Measurements from ENCODE around the gene STAT1. TPM values are rescaled to one million over a fixed set of nuclear protein-coding genes. Genes with fewer than 3 reads are reported as not detected.

The STAT1 gene
- total RNA-seq, 1 donor from 2014 or later, result 31.5 TPM

DNA sequence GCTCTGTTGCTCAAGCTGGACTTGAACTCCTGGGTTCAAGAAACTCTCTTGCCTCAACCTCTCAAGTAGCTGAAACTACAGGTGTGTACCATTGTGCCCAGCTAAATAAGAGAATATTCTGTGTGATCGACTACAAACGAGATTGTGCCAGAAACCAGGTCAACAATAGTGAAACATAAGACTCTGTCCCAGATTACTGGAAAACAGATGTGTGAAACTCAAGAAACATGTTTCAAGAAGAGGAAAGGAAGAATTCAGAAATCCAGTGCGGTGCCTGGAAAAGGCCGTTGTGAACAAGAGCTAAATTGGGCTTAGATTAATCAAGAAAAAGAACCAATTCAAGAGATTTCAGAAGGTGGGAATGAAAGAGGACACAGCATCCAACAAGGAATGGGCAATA lies 23.4 kb upstream of the STAT1 start:
- ATAC-seq (ENCODE audit: poor library complexity) (no peak), DNase-seq (no peak)
- intact Hi-C loops (cut with DNase I), result no loop called here

DNA sequence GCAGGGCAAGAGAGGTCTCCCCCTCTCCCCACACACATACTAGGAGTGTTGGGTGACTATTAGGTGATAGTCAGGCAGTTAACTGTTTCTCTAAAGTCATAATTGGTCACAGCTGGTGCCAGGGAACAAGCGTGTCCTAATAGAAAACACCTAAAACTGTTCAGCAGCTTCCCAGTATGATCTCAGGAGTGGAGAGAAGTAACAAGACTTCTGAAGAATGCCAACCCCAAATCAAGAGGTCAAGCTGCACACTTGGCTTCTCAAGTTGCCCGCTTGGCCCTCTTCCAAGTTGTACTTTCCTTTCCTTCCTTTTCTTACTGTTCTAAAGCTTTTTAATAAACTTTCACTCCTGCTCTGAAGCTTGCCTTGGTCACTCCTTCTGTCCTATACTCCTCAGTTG lies 22.4 kb upstream of the STAT1 start:
- intact Hi-C loops (cut with DNase I), result no loop called here
- DNase-seq (no peak), ATAC-seq (ENCODE audit: poor library complexity) (no peak)

DNA sequence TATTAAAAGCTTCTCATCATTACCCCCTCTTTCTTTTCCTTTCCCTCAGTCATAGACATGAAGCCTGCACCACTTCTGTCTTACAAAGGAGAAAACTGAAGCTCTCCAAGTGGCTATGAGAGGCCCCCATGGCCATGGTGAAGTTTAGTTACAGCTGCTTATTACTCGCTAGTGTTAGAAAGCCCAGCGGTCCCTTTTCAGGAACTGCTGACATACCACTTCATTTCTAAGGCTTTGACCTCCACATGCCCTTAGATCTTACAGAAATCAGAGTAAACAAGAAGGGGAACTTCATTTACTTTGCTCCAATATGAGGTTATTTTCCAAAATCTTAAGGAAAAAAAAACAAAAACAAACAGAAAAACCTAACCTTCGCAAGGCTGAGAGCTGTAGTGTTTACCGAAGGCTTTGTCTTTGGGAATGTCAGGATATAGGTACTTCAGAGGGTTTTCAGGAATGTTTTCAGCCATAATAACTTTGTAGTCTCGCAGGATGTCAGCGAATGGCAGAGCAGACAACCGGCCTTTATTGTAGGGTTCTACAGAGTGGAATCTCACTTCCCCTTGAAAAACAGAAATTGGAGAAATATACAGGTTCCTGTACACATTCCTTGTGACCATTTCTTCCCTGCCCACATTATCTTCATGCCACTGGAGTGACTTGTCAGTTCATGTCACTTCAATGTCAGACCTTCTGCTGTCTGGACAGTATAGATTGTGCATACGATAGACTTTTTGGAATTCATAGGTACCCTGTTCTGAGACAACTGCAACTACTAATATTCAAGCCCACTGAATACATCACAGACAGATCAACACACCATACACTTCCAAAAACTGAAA lies 18.8 kb upstream of the STAT1 start:
- intact Hi-C loops (cut with DNase I), result loop anchor here (5.0 kb wide), 1 partner anchor 251 kb away; no protein-coding TSS in a partner anchor
- ATAC-seq (ENCODE audit: poor library complexity) (peak; percentile 45), DNase-seq (no peak)

GRCh38 chr2:191031256-191031655 lies 17.3 kb upstream of the STAT1 start:
- ATAC-seq (ENCODE audit: poor library complexity), result no peak
- intact Hi-C loops (cut with DNase I), result loop anchor here (5.0 kb wide), 1 partner anchor 249 kb away; no protein-coding TSS in a partner anchor
- no peak for DNase-seq

GRCh38 chr2:191030521-191031154 lies 16.7 kb upstream of the STAT1 start:
- DNase-seq, result no peak
- intact Hi-C loops (cut with DNase I), result loop anchor here (5.0 kb wide), 1 partner anchor 248 kb away; no protein-coding TSS in a partner anchor
- ATAC-seq (ENCODE audit: poor library complexity), result peak; percentile 79

DNA sequence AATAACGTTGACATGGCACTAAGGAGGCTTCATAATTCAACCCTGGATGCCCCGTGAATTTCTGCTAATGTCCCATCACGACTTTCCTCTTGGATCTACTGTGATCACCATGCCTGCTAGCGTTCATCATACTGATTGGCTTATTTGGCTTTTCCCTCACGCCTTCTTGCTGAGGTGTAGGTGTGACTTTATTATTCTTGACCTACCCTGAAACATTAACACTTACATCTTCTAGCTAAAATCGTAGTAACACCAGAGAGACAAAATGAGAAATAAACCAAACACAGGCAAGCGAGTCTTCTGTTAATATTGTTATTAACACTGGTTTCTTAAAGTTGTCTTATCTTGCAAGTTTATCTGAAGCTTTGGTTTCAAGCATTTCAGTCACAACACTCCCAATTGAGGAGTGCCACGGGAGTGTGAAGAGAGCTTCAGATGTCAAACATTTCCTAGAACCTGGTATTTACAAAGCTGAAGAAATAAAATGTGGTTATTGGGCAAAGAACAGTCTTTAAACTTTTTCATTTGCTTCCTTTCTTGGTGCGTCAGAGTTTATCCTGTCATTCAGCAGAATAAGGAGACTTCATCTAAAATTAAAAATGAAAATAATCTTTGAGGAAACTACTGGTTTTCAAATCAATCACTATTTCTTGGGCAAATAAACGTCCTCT lies 15.4 kb upstream of the STAT1 start:
- ATAC-seq (ENCODE audit: poor library complexity), result no peak
- intact Hi-C loops (cut with DNase I), result loop anchor here (10.0 kb wide), 1 partner anchor 185 kb away; no protein-coding TSS in a partner anchor

DNA sequence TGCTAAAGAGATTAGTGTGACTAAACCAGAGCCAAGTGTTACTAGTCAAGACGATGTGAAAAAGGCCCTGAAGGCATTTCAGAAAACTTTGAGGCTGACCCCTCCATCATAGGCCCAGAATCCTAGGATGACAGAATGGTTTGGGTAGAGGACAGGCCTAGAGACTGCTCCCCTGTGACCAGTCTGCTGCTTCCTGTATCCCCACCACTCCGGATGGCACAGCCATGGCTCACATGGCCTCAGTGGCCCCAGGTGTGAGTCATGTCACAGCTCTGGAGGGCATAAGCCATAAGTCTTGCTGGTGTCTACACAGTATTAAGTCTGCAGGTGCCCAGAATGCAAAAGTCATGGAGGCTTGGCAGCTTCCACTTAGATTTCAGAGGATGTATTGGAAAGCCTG lies 12.4 kb upstream of the STAT1 start:
- no peak for ATAC-seq (ENCODE audit: poor library complexity)
- intact Hi-C loops (cut with DNase I), result loop anchor here (10.0 kb wide), 1 partner anchor 182 kb away; no protein-coding TSS in a partner anchor
- DNase-seq, result no peak

More for the DNA sequence above, 15.4 kb upstream of the STAT1 start:
- DNase-seq, result no peak

DNA sequence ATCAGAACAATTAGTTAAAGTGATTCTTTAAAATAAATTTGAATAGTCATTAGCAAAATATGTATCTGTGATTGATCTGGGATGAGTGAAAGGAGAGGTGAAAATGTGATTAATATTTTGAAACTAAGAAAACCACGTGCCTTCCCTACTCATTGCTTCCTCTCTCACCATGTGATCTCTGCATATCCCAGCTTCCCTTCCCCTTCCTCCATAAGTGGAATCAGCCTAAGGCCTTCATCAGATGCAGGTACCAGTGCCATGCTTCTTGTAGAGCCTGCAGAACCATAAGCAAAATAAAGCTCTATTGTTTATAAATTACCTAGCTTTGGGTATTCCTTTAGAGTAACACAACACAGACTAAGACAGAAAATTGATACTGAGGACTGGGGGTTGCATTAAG lies 11.2 kb upstream of the STAT1 start:
- DNase-seq (no peak), ATAC-seq (ENCODE audit: poor library complexity) (no peak)
- intact Hi-C loops (cut with DNase I), result loop anchor here (10.0 kb wide), 1 partner anchor 180 kb away; no protein-coding TSS in a partner anchor

DNA sequence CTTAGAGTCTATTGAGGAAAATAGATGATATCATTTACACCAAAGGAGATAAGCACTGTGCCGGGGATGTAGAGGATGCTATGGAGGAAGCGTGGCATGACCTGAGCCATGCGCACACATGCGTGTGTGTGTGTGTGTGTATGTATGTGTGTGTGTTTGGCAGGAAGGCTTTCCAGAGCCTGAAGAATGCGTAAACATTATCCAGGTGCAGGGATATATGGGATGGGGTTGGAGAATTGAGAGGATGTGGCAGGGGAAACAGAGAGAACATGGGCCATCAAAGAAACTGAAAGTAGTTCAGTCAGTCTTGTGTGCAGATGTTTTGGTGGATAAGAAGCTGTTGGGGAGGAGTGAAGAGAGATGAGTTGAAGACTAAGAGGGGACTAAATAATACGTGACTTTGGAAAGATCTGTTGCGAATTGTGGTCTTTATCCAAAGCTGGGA lies 9.3 kb upstream of the STAT1 start:
- DNase-seq (no peak), ATAC-seq (ENCODE audit: poor library complexity) (no peak)
- intact Hi-C loops (cut with DNase I), result loop anchor here (10.0 kb wide), 1 partner anchor 178 kb away; no protein-coding TSS in a partner anchor

- intact Hi-C loops (cut with DNase I), result loop anchor here (10.0 kb wide), 1 partner anchor 176 kb away; no protein-coding TSS in a partner anchor
- ATAC-seq (ENCODE audit: poor library complexity) (peak; percentile 61), DNase-seq (no peak)
Measured at GRCh38 chr2:191020742-191021381, 6.9 kb upstream of the STAT1 start.

- peak; percentile 100 for ATAC-seq (ENCODE audit: poor library complexity)
- intact Hi-C loops (cut with DNase I), result loop anchor here (10.0 kb wide), 1 partner anchor 175 kb away; no protein-coding TSS in a partner anchor
Measured at GRCh38 chr2:191020221-191020741, 6.3 kb upstream of the STAT1 start.

DNA sequence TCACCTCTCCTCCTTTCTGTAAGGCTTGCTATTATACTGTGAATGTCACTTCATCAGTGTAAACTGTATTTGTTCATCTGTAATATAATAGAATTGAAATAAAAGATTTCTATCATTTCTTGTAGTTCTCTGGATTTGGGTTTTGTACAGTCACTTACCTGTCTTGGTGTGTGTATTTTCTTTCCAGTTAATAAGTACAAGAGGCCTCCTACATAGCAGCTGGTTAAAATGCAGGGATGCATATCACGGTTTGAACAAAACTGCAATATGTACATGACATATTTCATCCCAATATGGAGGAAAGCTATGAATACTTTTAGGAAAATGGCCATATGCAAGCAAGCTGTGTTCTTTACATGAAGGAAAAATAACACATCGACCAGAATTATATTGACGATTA lies 5.4 kb upstream of the STAT1 start:
- ATAC-seq (ENCODE audit: poor library complexity), result no peak
- intact Hi-C loops (cut with DNase I), result no loop called here

More at GRCh38 chr2:191020221-191020741, 6.3 kb upstream of the STAT1 start:
- peak; percentile 95 for DNase-seq

GRCh38 chr2:191018643-191019119 lies 4.7 kb upstream of the STAT1 start:
- no peak for DNase-seq
- intact Hi-C loops (cut with DNase I), result no loop called here
- ATAC-seq (ENCODE audit: poor library complexity), result no peak

More for the DNA sequence above, 5.4 kb upstream of the STAT1 start:
- DNase-seq, result no peak

- intact Hi-C loops (cut with DNase I), result no loop called here
- ATAC-seq (ENCODE audit: poor library complexity) (no peak), DNase-seq (no peak)
Measured at GRCh38 chr2:191018048-191018447, 4.1 kb upstream of the STAT1 start.

DNA sequence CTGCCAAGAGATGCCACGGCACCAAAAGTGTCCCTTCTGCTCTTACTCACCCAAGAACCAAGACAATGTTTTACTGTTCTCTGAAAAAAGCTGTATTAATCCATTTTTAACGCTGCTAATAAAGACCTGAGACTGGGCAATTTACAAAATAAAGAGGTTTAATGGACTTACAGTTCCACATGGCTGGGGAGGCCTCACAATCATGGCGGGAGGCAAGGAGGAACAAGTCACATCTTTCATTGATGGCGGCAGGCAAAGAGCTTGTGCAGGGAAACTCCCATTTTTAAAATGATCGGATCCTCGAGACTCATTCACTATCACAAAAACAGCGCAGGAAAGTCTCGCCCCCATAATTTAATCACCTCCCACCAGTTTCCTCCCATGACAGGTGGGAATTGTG lies 1.9 kb upstream of the STAT1 start:
- intact Hi-C loops (cut with DNase I), result no loop called here
- ATAC-seq (ENCODE audit: poor library complexity) (no peak), DNase-seq (no peak)

DNA sequence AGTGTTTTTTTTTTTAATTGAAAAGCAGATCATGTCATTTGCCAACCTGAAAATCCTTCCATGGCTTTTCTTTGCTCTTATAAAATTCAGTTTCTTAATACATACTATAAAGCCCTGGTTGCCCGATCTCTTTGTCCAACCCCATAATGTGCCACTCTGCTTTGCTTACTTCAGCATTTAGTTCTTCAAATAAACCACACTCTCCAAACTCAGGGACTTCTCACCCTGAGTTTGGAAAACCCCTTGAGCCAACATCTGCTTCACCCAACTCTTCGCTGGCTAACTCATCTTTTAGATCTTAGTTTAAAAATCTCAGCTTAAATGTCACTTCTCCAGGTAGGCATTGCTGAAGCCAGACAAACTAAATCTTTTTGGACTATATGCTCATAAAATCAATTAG lies 1.3 kb upstream of the STAT1 start:
- DNase-seq, result no peak
- intact Hi-C loops (cut with DNase I), result no loop called here
- ATAC-seq (ENCODE audit: poor library complexity), result no peak

GRCh38 chr2:191014653-191015020 lies 666 bp upstream of the STAT1 start:
- no peak for ATAC-seq (ENCODE audit: poor library complexity)
- intact Hi-C loops (cut with DNase I), result no loop called here

DNA sequence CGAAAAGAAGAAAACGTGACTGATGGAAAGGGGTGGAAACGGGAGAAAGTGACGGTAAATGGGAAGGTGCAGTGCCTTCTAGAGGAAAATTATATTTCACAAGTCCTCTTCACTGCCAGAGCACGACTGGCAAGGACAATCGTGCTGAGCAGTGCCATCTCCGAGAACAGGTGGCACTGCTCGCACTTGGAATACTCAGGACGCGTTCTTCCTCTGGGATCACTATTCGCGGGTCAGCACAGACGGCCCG lies 364 bp downstream of the STAT1 start:
- ATAC-seq (ENCODE audit: poor library complexity), result no peak
- intact Hi-C loops (cut with DNase I), result no loop called here
- DNase-seq, result no peak

More at GRCh38 chr2:191014653-191015020, 666 bp upstream of the STAT1 start:
- DNase-seq, result no peak

Measured in Right ventricle myocardium superior (tissue), 1 donor.